Inflammatory macrophage treated with lipopolysaccharide for 4 hours (primary cell): ENCODE measurements around the gene PEMT.

Experiments
- DNase-seq: peaks from one replicate; pipeline ENCODE4 v3.0.0-alpha.2; 2020

PEMT gene

DNA sequence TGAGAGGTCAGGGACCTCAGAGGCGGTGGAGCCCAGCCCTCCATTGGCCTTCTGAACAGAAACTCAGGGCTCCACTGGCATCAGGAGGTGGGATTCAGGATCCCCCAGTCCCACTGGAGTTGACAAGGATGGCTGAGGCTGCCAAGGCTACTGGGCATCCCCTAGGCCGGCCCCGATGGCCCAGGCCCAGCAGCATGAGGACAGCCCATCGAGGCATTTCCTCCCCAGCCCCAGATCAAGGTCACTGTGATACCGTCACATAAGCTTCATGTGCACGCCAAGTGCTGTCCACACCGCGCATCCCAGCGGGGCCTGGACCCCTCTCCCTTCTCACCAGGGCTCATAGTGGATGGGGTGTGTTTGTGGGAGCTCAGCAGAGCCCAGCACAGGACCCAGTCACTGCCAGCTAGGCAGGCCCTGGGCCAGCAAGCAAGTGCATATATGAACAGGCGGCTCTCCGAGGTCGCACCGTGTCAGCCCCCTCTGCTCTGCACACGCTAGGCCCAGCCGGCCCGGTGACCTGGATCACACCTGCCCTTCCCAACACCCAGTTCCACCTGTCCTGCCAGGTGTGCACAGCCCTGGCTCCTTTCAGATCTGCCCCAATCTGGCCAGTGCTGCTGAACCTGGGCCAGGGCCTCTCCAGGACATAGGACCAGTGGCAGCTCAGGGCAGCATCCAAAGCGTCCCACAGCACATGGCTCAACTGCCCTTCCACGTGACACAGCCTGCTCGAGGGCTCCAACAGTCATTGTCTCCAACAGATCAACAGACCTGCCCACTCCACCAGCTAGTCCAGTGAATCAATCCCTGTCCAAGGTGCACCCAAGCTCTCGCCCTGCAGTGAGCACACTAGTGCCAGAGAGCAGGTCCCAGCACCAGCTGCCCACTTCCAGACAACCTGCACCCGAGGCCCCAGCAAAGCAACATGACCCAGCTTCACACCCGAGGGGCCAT lies 62.5 kb downstream of the PEMT start:
- DNase-seq: no peak

DNA sequence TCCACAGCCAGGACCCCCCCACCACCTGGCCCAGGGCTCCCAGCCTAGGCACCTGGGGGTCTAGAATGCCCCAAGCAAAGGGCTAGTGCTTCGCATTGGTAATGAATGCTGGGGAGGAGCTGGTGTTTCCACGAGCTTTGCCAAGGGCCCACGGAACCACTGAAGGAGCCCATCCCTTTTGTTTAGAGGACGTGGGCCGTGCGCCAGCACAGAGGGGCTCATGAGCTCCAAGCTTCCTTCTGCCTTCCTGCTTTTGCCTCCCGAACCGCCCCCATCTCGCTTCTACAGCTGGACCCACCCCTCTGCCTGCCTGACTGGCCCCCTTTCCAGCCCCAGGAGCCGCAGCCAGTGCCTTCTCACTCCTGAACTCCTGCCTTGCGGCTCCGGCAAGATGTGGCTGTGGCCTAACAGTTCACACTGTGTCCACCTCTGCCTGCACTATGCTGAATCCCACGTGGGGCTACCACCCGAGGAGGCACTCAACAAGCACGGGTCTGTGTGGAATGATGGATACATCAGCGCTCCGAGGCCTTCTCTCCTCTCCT lies 63.5 kb downstream of the PEMT start:
- DNase-seq: no peak

DNA sequence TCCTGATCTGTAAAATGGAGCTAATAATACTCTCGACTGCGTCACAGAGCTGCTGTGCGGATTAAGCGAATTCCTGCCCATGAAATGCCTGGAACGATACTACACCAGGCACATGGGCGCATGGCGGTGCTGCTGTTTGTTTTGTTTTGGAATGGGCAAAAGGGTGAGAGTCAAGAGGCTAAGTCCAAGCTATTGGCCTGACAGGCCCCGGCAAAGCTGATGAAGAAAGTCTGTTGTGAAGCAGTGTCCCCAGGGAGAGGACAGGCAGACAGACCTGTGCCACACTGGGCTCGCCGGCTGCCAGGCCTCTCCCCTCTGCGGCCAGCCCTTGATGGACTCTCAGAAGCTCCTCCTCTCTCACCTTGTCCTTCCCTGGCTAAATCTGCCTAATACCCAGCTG lies 64.0 kb downstream of the PEMT start:
- DNase-seq: no peak

DNA sequence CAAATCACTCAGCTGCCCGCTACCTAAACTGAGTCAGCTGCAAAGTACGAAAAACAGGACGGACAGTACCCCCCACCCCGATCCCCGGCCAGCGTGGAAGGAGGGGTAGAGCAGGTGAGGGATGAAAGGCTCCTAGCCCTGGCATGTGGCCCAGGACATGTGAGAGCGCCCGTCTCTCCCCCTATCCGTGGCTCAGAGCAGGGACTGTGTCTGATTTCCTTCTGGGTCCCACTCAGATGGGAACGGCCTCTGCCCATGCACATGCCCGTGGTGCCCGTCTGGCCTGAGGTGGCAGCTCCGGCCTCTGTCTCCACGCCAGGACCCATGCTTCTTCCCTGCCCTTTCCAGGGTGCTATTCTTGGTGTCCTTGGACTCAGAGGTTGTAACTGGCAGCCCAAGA lies 65.1 kb downstream of the PEMT start:
- DNase-seq: no peak

DNA sequence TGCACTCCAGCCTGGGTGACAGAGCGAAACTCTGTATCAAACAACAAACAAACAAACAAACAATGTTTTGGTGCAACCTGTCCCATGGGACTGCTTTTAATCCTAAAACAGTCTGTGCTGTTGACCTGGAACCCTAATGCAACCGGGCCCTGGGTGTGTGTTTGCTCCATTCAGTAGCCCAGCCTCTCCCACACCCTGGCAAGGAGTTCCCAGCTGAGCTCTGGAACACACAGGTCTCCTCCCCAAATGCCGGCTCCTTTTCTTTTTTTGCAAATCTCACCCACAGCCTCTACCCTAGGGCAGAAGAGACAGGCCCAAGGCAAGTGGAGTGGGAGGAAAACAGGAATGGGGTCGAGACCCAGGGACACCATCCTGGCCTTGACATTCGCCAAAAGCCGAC lies 65.6 kb downstream of the PEMT start:
- DNase-seq: no peak

DNA sequence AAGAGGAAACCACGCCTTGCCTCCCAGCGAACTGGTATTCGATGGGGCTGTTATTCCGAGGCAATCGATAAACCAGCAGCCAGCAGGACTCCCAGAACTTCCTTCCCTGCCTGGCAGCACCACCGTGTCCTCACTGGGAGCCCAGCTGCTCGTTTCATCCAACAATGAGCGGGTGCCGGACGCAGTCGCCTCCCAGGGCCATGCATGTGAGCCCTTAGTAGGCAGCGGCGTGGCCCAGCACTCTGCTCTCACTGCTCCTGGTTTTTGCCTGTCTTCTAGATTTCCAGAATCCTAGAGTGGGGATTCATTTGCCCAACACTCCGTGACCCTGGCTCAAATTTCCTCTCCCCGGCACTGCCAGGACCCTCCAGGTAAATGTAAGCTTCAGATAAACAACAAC lies 66.2 kb downstream of the PEMT start:
- DNase-seq: no peak

DNA sequence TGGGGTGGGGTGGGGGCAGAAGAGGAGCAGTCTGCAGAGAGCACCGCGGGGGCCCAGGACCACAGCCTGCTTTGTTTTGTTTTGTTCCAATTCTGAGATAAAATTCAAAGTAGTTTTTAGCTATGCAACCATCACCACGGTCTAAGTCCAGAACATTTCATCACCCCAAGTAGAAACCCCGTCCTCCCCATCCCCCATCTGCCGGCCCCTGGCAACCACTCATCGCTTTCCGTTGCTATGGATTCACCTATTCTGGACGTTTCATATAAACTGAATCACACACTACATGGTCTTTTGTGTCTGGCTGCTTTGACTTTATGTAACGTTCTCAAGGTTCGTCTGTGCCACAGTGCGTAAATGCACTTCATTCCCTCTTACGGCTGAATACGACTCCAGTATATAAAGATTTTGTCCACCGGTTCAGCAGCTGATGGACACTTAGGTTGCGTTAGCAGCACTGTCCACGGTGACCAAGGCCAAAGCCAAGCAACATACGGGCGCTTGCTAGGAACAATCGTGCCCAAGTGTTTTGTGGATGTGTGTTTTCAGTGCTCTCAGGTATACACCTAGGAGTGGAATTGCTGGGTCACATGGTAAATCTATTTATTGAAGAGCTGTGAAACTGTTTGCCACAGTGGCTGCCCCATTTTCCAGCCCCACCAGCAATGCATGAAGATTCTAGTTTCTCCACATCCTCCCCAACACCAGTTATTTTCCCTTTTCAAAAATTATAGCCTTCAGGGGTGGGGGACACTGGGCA lies 67.6 kb downstream of the PEMT start:
- no peak for DNase-seq

DNA sequence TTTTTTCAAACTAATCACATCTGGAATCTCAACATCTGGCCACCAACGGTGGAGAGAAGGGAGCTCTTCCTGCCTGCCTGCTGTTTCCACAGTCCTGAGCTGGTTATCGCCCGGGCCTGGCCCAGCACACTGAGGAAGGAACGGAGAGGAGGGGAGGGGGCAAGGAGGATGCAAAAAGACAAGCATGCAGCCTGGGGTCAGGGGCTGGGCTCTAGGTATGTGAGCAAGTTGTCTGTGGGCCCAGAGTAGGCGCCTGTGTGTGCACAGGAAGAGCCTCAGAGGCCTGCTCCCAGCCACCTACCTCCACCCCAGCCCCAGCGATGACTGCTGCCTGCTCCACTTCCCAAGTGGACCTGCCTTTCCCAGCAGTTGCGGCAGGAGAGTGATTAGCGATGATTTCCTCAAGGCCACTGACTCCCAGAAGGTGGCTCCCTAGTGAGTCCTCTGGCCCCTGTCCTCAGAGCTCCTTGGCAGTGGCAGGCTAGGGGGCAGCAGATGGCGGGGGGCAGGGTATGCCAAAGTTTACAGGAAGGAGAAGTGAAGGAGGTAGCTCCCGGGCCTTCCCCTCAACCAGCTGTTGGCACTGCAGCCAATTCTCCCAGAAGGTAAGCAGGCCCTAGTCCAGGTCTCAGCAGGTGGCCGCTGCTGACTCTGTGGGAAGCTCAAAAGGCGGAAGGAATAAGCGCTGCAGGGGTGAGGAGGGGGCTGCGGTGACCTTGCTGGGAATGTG lies 68.3 kb downstream of the PEMT start:
- DNase-seq: no peak

DNA sequence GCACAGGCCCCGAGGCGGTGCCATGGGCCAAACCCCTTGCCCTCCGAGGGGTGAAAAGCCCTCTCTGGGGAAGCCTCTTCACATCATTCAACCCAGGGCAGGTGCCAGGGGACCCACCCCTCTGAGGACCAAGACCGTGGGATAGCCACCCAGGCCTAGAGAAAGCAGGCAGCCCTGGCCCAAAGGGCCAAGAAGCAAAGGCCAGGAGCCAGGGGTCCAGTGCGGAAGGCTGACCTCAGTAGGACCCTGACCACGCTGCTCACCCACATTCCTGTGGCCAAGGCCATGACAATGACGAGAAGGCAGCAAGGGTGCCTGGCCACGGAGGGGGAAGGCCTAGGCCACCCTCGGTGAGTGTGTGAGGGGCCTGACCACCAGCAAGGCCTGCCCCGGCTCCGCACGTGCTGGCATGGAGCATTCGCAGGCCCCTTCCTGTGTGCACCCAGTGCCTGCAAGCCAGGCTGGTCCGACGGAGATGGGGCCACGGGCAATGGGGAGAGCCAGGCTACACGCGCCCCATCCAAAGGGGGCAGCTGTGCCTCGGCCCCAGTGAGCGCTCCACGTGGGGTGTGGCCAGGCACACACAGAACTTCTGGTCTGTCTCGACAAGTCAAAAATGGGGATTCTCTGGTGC lies 70.8 kb downstream of the PEMT start:
- DNase-seq: no peak

DNA sequence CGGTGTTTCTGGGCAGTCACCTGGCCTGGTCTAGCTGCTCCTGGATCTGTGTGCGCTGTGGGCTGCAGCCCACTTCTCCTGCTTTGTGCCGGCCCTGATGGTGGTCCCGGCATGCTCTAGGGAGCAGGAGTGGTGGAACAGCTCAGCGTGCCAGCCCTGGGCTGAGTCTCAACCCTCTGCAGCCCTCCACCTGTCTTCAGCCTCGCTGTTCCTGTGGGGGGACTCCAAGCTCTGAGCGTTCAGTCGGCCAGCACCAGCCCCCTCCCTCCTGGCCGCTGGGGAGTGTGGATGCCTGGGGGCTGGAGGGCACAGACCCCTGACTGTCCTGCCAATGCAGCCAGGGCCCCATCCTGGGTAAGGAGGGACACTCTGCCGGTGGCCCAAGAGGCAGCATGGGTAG lies 71.6 kb downstream of the PEMT start:
- DNase-seq: no peak

DNA sequence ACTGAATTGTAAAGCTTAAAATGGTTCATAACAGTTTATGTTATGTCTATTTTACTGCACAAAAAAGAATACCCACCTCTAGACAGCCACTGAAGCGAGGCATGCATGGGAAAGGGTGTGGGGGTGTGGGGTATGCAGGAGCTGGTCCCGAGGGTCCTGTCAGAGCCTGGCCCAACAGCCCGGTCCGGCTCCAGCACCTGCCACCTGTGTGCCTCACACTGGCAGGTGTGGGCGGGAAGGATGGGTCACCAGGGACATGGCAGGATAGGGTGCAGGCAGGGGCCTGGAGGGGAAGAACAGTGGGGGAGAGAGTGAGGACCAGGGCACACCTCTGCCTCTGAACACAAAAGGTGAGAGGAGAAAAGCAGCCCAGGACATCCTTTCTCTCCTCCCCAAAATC lies 72.6 kb downstream of the PEMT start:
- DNase-seq: no peak

DNA sequence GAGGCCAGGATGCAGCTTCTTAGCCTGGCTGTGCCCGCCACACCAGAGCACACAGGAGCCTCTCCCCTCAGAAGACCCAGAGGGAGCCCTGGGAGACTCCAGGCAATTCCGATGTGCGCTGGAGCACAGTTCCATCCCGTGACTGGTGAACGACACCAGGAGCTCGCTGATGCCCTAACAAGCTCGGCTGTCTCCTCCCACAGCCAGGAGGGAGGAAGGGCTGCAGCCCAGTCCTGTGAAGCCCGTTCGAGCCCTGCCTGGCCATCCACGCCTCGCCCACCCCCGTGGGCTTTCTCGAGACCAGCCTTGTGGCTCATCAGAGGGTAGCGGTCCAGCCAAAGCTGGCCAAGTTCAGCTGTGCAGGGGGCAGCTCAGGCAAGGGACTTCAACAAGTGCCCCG lies 73.5 kb downstream of the PEMT start:
- DNase-seq: no peak

DNA sequence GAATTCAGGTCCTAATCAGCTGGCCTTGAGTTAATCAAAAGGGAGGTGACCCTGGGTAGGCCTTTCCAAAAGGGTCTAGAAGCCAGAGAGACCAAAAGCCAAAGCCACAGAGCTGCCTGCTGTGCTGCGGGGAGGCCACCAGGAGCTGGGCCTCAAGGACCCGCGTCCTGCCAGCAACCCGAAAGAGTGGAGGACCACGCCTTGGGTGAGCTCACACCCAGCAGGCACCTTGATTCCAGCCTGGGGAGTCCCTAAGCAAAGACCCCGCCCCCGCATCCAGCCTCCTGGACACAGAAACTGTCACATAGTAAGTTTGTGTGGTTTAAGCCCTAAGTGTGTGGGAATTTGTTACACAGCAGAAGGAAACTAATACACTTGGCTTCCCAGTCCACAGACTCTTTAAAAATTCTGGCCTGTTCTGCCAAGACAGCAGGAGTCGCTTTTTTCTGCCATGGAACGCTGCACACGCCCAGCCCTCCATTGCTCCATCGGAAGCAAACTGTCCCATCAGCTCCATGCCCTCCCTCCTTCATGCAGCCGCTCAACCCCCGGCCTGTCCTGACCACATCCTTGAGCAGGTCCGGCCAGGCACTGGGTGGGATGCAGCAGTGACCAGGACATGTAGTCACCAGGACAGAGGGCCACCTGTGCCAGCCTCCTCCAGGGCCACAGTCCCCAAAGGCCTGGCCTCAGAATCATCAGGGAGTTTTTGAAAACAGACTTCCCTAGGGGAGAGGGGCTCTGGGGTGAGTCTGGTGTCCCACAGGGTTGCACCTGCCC lies 74.4 kb downstream of the PEMT start:
- DNase-seq: no peak

DNA sequence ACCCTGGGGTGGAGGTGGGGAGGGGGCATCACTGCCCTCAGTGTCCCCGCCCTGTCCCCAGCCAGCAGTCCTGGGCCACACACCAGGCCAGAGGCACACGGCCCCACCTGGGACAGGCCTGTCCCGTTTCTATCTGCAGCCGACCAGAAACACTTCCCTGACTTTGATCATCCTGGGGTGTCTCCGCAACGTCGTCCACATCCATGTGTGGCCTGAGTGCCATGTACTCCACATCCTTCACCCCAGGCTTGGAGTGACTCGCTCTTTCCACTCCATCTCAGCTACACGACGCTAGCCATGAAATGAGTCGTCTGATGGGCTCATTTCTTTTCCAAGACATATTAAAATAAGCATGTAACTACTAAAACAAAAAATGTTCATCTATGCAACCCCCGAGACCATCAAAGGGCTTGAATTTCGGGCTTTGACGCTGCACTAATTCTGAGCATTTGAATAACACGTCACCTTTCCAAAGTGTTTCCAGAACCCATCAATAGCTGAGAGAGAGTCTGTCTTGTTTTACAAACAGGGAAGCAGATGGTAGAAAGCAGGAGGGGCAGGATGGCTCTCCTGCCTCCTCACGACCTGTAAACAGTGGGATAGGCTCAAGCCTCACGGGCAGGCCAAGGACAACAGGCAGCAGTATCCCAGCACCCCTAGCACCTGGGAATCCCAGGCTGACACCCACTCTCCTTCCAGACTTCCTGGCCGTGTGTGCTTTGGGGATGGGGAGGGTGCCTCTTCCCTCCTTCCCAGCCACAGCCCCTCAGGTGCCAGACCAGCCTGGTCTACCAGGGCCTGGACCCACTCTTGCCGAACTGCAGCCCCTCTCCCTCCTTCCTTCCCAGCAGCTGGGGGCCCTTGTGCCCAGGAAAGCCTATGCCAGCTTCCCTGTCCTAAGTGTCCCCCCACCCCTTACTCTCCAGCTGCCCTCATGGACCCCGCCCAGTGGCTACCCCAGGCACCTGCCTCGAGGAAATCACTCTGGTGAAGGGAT lies 75.3 kb downstream of the PEMT start:
- DNase-seq: no peak

DNA sequence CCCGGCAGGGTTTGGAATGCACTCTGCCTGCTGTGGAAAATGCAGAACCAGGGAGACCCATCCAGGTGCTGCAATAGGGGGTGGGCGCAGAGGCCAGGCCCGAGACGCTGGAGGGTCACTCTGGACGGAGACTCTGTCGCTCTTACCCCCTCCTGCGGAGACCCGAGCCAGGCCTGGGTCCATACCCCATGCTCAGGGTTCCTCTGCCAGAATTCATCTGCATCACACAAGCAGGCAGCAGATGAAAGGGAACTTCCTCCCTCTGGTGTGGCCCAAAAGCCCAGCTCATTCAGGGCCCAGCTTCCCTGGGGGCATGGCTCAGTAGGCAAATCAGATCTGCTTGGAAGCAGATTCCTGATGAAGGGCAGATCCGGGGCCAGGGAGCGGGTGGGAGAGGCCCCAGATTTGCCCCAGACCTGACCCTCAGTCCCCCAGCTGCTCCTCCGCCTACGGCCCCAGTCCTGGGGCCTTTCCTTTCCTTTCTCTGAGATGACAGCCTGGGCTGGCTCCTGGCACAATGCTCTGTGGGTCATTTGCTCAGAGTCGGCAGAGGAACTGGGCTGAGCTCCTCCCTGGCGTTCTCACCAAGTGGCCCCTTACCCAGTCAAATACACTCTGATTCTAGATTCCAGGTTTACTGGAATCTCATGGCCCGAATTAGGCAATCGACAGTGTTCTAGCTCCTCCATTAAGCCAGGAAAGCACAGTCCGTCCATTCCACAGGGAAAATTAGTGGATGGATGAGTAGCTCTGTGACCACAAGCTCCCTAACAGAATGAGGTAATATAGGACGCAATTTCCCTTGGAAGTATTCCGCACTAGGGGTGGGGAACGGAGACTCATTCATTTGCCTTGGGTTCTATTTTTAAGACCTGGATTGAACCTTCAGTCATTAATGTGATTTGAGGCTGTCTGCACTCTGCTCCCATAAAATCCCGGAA lies 76.2 kb downstream of the PEMT start:
- no peak for DNase-seq

DNA sequence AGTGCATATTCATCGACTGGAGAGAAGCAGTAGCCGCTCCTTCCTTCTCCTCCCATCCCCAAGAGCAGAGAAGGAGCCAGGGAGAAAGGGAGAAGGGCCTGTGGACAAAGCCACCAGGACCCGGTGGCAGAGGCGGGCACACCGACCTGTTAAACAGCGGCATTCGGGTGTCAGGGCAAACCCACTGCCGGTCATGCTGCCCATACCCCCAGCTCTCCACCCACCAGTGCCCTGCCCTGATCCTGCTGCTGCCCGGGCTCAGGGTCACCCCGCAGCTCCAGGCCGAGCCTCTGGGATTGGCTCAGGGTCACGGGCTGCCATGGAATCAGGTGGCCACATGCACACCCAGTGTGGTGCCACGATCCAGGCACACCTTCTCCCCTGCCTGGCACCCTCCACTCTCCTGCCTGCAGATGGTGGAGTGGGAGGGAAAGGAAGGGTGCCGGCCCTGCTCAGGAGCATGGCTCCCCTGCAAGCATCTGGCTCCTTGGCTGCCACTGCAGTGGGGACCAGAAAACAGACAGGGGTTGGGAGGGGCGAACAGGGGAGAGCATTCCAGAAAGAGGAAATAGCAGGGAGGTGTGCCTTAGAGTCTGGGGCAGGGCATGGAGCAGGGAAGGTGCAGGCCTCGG lies 77.0 kb downstream of the PEMT start:
- no peak for DNase-seq

DNA sequence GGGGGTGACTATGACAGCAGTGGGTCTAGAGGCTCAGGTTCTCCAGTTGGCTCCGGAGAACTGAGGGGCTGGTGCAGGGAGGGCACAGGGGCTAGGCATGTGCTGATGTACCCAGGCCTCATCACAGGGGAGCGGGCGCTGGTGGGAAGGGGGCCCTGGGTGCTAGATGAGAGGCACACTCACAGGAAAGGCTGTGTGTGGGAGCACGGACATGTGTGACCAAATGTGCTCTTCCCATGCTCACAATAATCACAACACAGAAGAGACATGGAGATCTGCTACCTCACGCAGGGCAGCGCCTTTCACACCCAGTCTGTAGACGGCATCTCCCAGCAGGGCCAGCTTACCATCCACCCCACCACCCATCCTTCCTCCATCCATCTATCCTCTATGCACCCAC lies 77.9 kb downstream of the PEMT start:
- DNase-seq: no peak

DNA sequence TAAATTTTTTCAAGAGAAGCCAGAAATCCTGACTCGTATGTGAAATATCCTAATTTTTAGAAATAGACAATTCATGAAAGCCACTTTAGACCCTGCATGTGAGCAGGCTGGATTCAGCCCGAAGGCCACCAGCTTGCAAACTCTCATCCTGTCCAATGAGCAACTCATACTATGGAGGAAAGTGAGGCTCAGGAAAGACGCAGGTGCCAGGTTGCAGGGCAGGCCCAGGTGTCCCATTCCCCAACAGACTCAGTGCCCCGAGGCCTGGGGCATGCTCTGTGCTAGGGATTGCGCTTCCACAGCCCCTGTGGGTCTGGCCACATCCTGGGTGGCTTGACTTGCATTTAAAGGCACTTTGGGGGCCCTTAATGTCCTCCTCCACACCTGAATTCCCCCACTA lies 78.6 kb downstream of the PEMT start:
- no peak for DNase-seq
